ENCODE measurements around the gene MFNG. TPM values are rescaled to one million over a fixed set of nuclear protein-coding genes. Genes with fewer than 3 reads are reported as not detected.

Gene MFNG
- total RNA-seq, 1 donor from 2014 or later = 75.4 TPM

- Mint-ChIP-seq H3K4me3 (ENCODE audit: unreplicated experiment) (peak overlapping the region; percentile 44), H3K27ac (ENCODE audit: unreplicated experiment) (no peak overlapping the region), H3K9me3 (ENCODE audit: unreplicated experiment) (no peaks in the 10 kb centered on the region), H3K27me3 (ENCODE audit: unreplicated experiment) (peaks cover 10% of the 10 kb centered on the region), H3K36me3 (ENCODE audit: low read depth, unreplicated experiment) (peaks cover 9% of the 10 kb centered on the region), H3K4me1 (ENCODE audit: unreplicated experiment) (peaks cover 35% of the 10 kb centered on the region)
- TF ChIP-seq CTCF (IDR thresholded peaks at IDR 0.05; ENCODE audit: unreplicated experiment) = no peak
- no peak for DNase-seq (ENCODE audit: low spot score)
Measured at GRCh38 chr22:37480387-37481346, 5.5 kb downstream of the MFNG start.

- DNase-seq (ENCODE audit: low spot score) = no peak
- no peaks in the 10 kb centered on the region for H3K9me3 Mint-ChIP-seq (ENCODE audit: unreplicated experiment)
- peaks cover 16% of the 10 kb centered on the region for H3K36me3 Mint-ChIP-seq (ENCODE audit: low read depth, unreplicated experiment)
- no peak for TF ChIP-seq CTCF (IDR thresholded peaks at IDR 0.05; ENCODE audit: unreplicated experiment)
- peaks cover 10% of the 10 kb centered on the region for H3K27me3 Mint-ChIP-seq (ENCODE audit: unreplicated experiment)
- no peak overlapping the region for H3K27ac Mint-ChIP-seq (ENCODE audit: unreplicated experiment)
- peaks cover 27% of the 10 kb centered on the region for H3K4me1 Mint-ChIP-seq (ENCODE audit: unreplicated experiment)
- H3K4me3 Mint-ChIP-seq (ENCODE audit: unreplicated experiment) = no peak overlapping the region
Measured at GRCh38 chr22:37479196-37479595, 7.0 kb downstream of the MFNG start.

GRCh38 chr22:37476389-37477329 lies 9.5 kb downstream of the MFNG start:
- no peak for DNase-seq (ENCODE audit: low spot score)
- Mint-ChIP-seq H3K9me3 (ENCODE audit: unreplicated experiment) (no peaks in the 10 kb centered on the region), H3K36me3 (ENCODE audit: low read depth, unreplicated experiment) (peaks cover 12% of the 10 kb centered on the region), H3K4me1 (ENCODE audit: unreplicated experiment) (peaks cover 6% of the 10 kb centered on the region), H3K4me3 (ENCODE audit: unreplicated experiment) (no peak overlapping the region), H3K27ac (ENCODE audit: unreplicated experiment) (peak overlapping the region; percentile 24), H3K27me3 (ENCODE audit: unreplicated experiment) (peaks cover 5% of the 10 kb centered on the region)
- no peak for TF ChIP-seq CTCF (IDR thresholded peaks at IDR 0.05; ENCODE audit: unreplicated experiment)

GRCh38 chr22:37474447-37475090 lies 11.6 kb downstream of the MFNG start:
- no peak overlapping the region for H3K4me3 Mint-ChIP-seq (ENCODE audit: unreplicated experiment)
- H3K9me3 Mint-ChIP-seq (ENCODE audit: unreplicated experiment) = no peaks in the 10 kb centered on the region
- H3K36me3 Mint-ChIP-seq (ENCODE audit: low read depth, unreplicated experiment) = peaks cover 17% of the 10 kb centered on the region
- H3K27me3 Mint-ChIP-seq (ENCODE audit: unreplicated experiment) = peaks cover 2% of the 10 kb centered on the region
- no peak for DNase-seq (ENCODE audit: low spot score)
- TF ChIP-seq CTCF (IDR thresholded peaks at IDR 0.05; ENCODE audit: unreplicated experiment) = no peak
- no peaks in the 10 kb centered on the region for H3K4me1 Mint-ChIP-seq (ENCODE audit: unreplicated experiment)
- no peak overlapping the region for H3K27ac Mint-ChIP-seq (ENCODE audit: unreplicated experiment)
